Keratinocyte (primary cell): ENCODE data around the gene NT5M.

ENCODE experiments used
- CTCF ChIP-seq, 3 experiments: IDR thresholded peaks in 1 of 3; conservative IDR thresholded peaks in 1 of 3; optimal IDR thresholded peaks in 1 of 3; 2 replicates in 2 of 3; 3 replicates in 1 of 3; pipeline versions ENCODE3 to v1.5.1; 2011; ENCODE audit warnings: low read length in 3 of 3, mild to moderate bottlenecking in 3 of 3, moderate library complexity in 2 of 3, control low read depth in 1 of 3, inconsistent platforms in 1 of 3; ENCODE audit not compliant: insufficient read depth in 2 of 3; ENCODE audit errors: extremely low read depth in 1 of 3
- EZH2 ChIP-seq: IDR thresholded peaks from one replicate; pipeline ENCODE4 v1.6.1; 2012; ENCODE audit warnings: inconsistent platforms, mild to moderate bottlenecking, low read length, moderate library complexity

GRCh38 chr17:17367931-17368330 is 64.8 kb downstream of the NT5M start:
- TF ChIP-seq EZH2: no peak
- no peak for TF ChIP-seq CTCF (optimal IDR thresholded peaks at IDR 0.05 in 1 of 3, IDR thresholded peaks at IDR 0.05 in 1 of 3, conservative IDR thresholded peaks at IDR 0.05 in 1 of 3; ENCODE audit: extremely low read depth in 1 of 3, insufficient read depth in 2 of 3, low read length in 3 of 3)
